Glomerular visceral epithelial cell (primary cell): ENCODE results near the gene BTN3A1.
A peak's percentile ranks its signal among the peaks of the same experiment; 100 is the strongest.
"Not testable (repeated sequence)": the region's sequence is repeated elsewhere in the genome, so short reads cannot be mapped to it uniquely, and the experiment has no call there.

ENCODE experiments used
- DNase-seq: peaks from one replicate; pipeline ENCODE4 v3.0.0-alpha.2; 2016; ENCODE audit errors: extremely low spot score

Gene BTN3A1

DNA sequence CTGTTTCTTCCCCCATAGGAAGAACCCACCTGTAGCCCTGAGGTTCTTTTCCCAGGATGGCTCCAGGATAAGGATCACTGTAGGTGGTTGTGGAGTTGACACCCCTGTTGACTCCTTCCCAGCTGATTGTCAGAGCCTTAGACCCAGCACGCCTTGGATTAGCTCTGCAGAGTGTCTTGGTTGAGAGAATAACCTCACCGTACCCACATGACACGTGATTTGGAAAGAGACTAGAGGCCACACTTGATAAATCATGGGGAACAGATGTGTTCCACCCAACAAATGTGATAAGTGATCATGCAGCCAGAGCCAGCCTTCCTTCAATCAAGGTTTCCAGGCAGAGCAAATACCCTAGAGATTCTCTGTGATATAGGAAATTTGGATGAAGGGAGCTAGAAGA is 12.2 kb downstream of the BTN3A1 start:
- no peak for DNase-seq

DNA sequence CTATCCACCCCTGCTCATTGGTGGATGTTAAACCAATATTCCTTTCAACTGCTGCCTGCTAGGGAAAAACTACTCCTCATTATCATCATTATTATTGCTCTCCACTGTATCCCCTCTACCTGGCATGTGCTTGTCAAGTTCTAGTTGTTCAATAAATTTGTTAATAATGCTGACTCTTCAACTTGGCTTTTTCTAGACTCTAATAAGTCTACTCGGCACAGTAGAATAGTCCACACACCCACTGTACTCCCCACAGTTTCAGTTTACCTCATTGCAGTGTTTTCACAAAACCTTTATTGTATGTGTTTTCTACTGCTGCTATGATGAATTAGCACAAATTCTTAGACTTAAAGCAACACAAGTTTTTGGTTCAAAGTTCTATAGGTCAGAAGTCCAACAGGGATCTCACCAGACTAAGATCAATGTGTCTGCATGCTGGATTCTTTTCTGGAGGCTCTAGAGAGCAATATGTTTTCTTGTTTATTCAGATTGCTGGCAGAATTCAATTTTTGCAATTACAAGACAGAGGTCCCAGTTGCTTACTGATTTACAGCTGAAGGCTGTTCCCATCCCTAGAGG is 13.1 kb downstream of the BTN3A1 start:
- DNase-seq: no peak

DNA sequence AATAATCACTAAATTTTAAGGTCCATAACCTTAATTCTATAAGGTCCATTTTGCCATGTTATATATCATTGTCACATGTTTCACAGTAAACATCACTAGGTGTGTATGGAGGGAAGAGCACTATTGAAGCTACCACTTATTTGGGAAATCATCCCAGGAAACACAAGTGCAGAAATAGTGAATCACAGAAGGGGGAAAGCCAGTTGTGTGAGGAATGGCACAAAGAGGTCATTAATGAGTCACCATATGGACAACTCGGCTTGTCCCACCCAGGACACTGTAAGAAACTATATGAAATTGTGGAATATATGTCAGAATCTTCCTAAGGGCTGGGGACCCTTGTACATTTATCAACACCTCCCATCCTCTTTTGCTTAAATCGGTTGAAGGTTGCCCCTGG is 13.7 kb downstream of the BTN3A1 start:
- DNase-seq: no peak

DNA sequence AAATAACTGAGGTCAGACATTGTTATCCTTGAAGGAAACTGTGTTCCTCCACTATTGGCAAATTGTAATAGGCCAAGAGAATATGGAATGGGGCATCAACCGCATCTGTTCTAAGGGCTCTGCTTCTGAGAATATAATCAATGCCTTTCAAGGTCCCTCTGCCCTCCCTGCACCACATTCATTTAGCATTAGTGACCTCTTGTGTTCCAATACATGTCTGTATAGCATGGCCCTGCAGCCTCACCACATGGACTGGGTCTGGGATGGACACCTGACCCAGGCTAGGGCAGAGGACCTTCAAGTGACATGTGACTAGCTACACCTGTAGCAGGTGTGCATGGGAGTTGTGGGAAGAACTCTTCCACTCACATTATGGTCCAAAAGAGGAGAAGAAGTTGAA is 14.2 kb downstream of the BTN3A1 start:
- DNase-seq: no peak

DNA sequence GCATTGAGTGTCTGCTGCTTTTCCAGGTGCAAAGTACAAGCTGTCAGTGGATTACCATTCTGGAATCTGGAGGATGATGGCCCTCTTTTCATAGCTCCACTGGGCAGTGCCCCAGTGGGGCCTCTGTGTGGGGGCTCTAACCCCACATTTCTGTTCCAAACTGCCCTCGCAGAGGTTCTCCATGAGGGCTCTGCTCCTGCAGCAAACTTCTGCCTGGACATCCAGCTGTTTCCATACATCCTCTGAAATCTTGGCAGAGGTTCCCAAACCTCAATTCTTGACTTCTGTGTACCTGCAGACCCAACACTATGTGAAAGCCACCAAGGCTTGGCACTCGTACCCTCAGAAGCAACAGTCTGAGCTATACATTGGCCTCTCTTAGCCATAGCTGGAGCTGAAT is 16.0 kb downstream of the BTN3A1 start:
- DNase-seq: not testable (repeated sequence)

DNA sequence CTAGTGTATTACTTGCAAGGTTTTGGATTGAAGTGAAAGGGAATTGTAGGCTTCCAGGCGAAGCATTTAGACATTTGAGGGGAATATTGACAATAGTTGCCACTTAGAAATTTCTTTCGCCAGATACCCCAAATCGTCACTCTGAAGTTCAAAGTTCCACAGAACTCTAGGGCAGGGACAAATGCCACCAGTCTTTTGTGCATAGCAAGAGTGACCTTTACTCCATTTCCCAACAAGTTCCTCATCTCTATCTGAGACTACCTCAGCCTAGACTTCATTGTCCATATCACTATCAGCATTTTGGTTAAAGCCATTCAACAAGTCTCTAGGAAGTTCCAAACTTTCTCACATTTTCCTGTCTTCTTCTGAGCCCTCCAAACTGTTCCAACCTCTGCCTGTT is 16.7 kb downstream of the BTN3A1 start:
- DNase-seq: not testable (repeated sequence)

DNA sequence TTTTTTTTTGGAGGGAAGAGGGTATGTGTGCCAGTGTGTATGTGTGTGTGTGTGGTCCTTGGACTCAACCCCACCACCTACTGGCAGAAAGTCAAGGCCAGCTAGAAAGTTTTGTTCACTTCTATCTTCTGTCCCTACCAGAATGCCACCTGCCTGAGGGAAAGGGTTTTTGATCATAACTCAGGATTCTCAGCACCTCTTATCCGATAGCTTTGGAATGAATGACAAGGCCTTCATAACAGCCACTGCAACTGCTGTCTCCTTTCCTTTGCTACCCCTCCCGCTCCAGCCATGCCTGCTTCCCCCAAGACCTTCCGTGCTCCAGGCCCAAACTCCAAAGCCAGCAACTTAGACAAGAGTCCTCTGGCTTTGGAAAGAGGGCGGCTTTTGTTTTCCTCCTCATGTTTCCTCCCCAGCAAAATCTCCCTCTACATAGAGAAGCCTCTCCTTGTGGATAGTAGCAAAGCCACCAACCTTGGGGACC is 18.7 kb downstream of the BTN3A1 start:
- peak; percentile 40 for DNase-seq

DNA sequence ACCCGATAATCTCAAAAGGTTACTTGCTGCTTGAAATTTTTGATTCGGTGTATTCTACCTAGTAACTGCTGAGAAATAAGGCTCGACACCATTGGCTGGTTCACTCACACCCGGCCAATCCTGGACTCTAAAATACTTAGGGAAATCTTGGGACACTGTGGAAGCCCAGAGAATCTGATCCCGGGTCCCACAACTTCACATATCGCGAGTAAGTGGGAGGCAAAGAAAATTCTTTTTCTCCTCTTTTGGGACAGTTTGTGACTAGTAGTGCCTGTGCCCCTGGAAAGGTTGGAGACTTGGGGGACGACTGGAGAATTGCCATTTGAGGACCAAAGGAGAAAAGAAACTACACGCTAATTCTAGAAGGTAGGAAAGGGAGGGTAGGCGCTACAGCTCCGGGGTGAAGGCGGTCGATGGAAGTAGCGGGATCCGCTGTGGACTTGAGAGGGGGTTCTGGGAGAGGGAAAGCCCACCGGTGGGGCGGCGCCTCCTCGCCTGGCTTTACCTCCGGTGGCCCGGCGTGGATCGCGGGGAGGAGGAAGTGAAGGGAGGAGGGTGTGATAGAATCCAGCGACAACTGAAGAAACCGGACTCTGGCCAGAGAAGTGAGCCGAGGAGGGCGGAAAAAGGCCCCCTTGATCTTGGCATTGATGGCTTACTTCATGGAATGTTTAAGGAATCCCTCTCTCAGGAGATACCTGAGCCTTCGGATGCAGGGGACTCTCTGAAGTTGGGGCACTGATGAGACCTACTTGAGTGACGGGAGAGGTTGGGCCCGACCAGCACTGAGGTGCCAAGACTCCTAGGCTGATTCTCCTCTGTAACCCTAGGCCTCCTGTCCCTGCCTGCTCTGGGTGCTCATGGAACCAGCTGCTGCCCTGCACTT is 19.4 kb downstream of the BTN3A1 start:
- peak; percentile 85 for DNase-seq

DNA sequence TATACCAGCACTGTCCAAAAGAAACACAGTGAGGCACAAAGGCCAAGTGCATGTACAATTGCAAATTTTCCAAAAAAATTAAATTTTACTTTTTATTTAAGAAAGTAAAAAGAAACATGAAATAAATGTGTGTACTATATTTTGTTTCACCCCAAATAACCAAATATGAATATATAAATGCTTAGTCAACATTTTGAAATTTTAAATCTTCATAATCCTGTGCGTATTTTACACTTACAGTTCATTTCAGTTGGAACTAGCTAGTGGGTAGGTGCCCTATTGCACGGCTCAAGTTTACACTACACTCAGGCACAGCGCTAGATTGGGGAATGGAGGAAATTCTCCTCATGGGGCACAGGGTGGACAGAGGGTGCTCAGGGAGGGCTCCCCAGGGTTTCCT is 20.3 kb downstream of the BTN3A1 start:
- DNase-seq: no peak

DNA sequence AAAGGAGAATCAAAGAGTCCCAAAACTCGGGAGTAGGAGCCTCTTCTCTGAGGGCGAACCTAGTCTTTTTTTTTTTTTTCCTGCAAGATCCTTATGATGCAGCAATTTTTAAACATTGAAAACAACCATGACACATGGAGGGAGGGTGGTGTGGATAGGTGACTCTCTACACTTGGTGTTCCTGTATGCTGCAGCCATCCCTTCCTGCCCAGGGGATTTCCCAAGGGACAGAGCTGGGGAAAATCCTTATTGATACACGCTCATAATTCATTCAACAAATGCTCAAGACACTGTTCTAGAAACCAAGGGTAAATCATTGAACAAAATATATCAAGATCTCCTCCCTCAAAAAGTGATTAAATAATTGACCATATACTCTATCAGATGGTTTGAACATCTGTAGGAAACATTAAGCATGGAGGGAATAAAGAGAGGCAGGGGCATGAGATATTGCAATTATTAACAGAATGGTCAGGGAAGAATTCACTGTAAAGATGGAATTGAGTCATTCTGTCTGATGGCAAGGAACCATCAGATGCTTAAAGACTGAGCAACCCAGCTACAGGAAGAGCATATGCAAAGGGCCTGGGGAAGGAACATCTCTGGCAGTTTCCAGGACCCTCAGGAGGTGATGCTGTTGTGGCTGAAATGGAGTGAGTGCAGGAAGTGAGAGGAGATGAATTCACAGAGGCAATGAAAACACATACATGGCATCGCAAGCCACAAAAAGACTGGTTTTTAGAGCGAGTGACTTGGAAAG is 24.8 kb downstream of the BTN3A1 start:
- DNase-seq: peak; percentile 44

DNA sequence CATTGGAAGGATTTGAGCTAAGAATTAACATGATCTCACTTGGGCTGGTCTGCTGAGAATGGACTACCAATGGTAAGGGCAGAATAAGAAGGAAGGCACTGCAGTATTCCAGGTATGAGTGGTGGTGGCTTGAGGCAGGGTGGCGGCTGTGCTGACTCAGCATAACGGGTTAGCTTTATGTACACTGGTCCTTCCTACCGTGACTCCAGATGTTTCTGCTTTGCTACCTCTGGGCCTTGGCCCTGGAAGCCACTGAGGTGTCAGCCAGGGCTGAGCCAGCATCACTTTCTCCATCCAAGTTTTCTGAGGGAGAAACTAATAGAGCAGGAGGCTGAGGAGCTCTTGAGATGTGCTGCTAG is 25.4 kb downstream of the BTN3A1 start:
- DNase-seq: no peak

DNA sequence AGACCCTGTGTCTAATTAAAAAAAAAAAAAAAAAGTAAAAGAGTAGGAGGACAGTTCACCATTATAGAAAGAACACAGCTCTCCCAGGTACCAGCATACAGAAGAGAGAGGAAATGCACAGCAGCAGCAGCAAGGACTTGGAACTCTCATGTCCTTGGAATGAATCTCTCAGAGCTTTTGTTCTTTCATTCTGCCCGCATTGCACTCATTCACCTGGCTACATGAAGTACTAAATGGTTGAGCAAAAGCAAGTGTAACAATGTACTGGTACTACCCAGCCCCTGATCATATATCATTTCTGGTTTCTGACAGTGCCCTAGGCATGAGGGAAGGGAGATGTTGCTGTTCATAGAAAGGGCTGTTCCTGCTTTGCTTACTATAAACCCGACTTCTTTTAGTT is 26.1 kb downstream of the BTN3A1 start:
- DNase-seq: no peak

DNA sequence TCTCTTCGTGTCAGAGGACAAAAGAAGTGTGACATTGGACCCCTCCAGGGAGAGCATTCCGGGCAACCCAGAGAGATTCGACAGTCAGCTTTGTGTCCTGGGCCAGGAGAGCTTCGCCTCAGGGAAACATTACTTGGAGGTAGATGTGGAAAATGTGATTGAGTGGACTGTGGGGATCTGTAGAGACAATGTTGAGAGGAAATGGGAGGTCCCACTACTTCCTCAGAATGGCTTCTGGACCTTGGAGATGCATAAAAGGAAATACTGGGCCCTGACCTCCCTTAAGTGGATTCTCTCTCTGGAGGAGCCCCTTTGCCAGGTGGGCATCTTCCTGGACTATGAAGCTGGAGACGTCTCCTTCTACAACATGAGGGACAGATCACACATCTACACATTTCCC is 28.7 kb downstream of the BTN3A1 start:
- DNase-seq: no peak

DNA sequence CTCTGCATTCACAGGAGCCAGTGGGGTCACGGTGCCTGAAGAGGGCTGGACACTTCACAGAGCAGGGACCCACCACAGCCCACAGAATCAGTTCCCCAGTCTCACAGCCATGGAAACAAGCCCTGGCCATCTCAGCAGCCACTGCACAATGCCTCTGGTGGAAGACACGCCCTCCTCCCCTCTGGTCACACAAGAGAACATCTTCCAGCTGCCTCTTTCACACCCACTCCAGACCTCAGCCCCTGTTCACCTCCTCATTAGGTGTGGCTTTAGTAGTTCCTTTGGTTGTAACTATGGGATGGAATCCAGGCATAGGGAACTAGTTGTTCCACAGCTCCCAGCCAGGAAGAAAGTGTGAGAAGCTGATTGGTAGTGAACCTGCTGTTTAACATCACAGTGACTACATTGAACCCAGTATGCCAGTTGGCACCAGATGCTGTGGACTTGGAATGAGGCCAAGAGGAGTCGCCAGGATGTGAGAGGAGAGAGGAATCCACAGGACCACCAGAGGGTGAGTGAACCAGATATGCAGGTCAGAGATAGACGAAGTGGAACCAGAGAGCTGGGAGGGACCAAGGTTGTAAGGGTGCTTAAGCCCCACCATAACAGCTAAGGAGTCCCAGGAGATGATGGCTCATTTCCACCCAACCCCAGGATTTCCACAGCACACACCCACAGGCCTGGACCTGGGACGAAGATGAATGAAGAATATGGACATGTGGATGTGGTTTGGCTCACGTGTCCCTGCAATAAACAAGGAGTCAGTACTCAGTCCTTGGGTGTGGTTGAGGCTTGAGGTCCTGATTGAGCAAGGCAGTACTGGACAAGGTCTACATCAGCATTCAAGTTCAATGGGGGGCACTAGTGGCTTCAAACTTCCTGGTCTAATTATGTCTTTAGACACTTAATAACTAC is 29.4 kb downstream of the BTN3A1 start:
- DNase-seq: no peak

DNA sequence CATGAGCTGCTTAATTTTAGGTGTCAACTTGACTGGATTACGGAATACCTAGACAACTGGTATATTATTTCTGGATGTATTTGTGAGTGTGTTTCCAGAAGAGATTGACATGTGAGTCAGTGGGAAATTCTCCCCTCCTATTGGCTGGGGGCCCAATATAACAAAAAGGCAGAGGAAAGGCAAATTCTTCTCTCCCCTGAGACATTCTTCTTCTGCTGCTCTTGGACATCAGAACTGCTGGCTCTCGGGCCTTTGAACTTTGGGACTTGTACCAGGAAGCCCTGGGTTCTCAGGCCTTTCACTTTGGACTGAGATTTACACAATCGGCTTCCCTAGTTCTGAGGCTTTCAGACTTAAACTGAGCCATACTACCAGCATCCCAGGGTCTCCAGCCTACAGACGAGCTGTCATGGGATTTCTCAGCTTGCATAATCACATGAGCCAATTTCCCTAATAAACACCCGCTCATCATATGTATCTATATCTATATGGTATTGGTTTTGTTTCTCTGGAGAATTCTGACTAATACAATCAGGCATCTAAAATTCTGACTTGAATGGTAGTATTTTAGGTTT is 30.6 kb downstream of the BTN3A1 start:
- DNase-seq: no peak

DNA sequence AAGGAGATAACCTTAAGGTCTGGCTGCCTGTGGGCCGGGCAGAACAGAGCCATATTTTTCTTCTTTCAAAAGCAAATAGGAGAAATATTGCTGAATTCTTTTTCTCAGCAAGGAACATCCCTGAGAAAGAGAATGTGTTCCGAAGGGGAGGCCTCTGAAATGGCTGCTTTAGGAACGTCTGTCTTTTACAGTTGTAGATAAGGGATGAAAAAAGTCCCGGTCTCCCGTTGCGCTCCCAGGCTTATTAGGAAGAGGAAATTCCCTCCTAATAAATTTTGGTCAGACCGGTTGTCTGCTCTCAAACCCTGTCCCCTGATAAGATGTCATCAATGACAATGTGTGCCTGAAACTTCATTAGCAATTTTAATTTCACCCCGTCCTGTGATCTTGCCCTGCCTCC is 31.6 kb downstream of the BTN3A1 start:
- DNase-seq: not testable (repeated sequence)

DNA sequence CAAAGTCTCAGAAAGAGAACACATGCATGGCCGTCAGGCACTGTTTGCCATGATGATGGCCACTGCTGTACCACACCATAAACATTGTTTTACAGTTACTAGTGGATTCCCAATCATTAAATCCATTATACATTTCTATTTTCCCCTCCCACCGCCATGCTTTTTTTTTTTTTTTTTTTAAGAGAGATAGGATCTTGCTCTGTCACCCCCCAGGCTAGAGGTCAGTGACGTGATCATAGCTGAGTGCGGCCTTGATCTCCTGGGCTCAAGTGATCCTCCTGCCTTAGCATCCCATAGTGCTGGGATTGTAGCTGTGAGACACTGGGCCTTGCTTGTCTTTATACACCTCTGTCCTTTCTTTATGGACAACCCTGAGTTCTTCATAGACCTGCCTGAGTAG is 33.9 kb downstream of the BTN3A1 start:
- no peak for DNase-seq

DNA sequence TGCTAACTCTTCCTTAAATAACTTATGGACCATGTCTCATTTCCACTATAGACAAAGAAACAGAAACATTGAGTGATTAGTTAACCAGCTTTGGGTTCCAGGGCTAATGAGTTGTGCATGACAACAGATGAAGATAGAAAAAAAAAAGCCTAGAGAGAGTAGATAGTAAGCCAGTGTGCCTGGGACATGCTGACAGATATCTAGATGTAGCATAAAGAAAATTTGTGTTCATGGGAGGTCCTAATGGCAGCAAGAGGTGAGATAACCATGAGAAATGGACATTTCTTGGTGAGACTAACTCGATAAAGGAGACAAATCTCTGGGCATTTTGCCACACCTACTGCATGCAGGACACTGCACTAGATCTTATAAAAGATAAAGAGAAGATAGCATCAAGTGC is 35.5 kb downstream of the BTN3A1 start:
- DNase-seq: no peak

DNA sequence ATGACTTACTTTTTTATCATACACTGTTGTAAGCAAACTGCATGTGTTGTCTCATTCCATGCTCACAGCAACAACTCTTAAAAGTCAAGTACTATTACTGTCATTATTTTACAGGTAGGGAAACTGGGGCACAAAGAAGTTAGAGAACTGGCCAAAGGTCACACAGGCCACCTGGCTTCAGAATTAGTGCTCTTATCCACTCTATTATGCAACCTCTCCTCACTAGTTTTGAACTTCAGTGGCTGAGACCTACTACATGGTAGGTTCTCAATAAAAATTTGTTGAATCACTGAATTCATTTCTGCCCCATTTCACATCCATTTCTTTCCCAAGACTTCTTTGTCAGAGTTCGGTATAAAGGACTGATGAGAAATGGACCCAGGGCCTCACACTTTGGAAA is 35.9 kb downstream of the BTN3A1 start:
- DNase-seq: no peak

DNA sequence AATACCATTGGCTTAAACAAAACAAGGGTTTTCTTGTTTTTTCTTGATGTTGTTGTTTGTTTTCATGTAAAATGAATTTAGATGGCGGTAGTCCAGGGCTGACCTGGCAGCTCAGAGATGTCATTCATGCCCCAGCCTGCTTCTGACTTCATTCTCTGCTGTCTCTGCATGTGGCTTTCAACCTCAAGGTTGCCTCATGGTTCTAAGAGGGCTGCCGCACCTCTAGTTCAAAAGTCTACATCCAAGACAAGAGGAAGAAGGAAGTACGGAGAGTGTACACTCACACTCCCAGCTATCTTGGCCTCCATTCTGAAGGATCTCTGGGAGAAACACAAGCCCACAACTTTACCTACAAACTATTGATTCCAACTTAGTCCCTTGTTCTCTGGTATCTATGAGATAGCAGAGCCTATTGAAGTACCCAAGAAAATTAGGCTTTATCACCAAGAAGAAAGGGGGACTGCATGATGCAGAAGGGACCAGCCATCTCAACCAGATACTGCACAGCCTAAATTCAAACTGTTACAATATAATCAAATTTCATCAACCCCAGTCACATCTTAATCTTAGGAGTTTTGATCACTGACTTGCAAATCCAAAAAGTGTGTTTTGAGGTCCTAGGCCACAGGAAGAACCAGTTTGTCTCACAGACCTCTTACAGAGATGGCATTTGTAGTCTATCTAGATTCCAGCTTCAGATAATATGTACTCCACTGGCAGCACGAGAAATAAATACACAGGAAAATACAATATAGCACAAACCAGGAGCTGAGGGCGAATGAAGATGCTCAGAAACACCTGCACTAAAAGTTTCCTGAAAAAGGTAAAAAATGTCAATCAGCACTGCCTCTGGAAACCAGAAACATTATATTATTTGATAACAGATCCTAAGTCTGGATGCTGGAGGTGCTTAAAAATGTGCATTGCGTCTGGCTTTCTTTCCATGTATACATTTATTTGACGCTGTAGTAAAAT is 37.4 kb downstream of the BTN3A1 start:
- no peak for DNase-seq
